ENCODE measurements around the gene HACD4. TPM values are rescaled to one million over a fixed set of nuclear protein-coding genes. Genes with fewer than 3 reads are reported as not detected.

HACD4 gene
- polyA plus RNA-seq, 2 donors, result 0.98 to 1.1 TPM

Other genes starting within 250 kb of the HACD4 start
- gene IFNB1, start 46.3 kb upstream of the HACD4 start, polyA plus RNA-seq, result not detected
- gene IFNW1, start 110.2 kb upstream of the HACD4 start, polyA plus RNA-seq, result not detected
- not detected for gene IFNA21, start 135.0 kb upstream of the HACD4 start, polyA plus RNA-seq
- gene IFNA4, start 155.9 kb upstream of the HACD4 start, polyA plus RNA-seq, result not detected
- not detected for gene IFNA7, start 170.6 kb upstream of the HACD4 start, polyA plus RNA-seq
- gene IFNA10, start 175.5 kb upstream of the HACD4 start, polyA plus RNA-seq, result not detected
- not detected for gene IFNA16, start 185.7 kb upstream of the HACD4 start, polyA plus RNA-seq
- not detected for gene IFNA17, start 196.6 kb upstream of the HACD4 start, polyA plus RNA-seq
- gene IFNA14, start 208.4 kb upstream of the HACD4 start, polyA plus RNA-seq, result not detected

Data from esophagus (tissue), 2 donors.